Measurements from ENCODE around the gene TEX264. TPM values are rescaled to one million over a fixed set of nuclear protein-coding genes. Genes with fewer than 3 reads are reported as not detected.

The TEX264 gene
- total RNA-seq, 4 donors from 2014 or later: 48.0 to 73.8 (median 65.4) TPM

GRCh38 chr3:51677358-51677757 lies 6.3 kb downstream of the TEX264 start:
- WGBS: 80% methylated on average over 1 of the region's 3 CpGs
- Histone ChIP-seq H3K4me3 (no peak overlapping the region), H3K27me3 (no peaks in the 10 kb centered on the region), H3K27ac (replicated peaks in 1 of 4) (no peak overlapping the region), H3K36me3 (peaks cover 0 to 76% (median 43%) of the 10 kb centered on the region in 4 donors), H3K4me1 (peaks cover 43 to 83% (median 59%) of the 10 kb centered on the region in 4 donors), H3K9me3 (no peaks in the 10 kb centered on the region)
- TF ChIP-seq, protein P1, sequence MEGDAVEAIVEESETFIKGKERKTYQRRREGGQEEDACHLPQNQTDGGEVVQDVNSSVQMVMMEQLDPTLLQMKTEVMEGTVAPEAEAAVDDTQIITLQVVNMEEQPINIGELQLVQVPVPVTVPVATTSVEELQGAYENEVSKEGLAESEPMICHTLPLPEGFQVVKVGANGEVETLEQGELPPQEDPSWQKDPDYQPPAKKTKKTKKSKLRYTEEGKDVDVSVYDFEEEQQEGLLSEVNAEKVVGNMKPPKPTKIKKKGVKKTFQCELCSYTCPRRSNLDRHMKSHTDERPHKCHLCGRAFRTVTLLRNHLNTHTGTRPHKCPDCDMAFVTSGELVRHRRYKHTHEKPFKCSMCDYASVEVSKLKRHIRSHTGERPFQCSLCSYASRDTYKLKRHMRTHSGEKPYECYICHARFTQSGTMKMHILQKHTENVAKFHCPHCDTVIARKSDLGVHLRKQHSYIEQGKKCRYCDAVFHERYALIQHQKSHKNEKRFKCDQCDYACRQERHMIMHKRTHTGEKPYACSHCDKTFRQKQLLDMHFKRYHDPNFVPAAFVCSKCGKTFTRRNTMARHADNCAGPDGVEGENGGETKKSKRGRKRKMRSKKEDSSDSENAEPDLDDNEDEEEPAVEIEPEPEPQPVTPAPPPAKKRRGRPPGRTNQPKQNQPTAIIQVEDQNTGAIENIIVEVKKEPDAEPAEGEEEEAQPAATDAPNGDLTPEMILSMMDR (IDR thresholded peaks at IDR 0.05): no peak
- TF ChIP-seq POLR2AphosphoS5 (IDR thresholded peaks at IDR 0.05) (no peak), POLR2A (IDR thresholded peaks at IDR 0.05; ENCODE audit: low read depth) (no peak), EP300 (IDR thresholded peaks at IDR 0.05) (no peak)
- no peak for DNase-seq (ENCODE audit: extremely low spot score)
- intact Hi-C loops (cut with DNase I): loop anchor here (10.0 kb wide), 1 partner anchor 293 kb away; the partner anchor contains the start of gene MANF

GRCh38 chr3:51678186-51678585 lies 7.1 kb downstream of the TEX264 start:
- Histone ChIP-seq H3K9me3 (no peaks in the 10 kb centered on the region), H3K36me3 (peaks cover 0 to 85% (median 43%) of the 10 kb centered on the region in 4 donors), H3K27me3 (no peaks in the 10 kb centered on the region), H3K4me1 (peaks cover 41 to 83% (median 59%) of the 10 kb centered on the region in 4 donors), H3K4me3 (no peak overlapping the region), H3K27ac (replicated peaks in 1 of 4) (no peak overlapping the region)
- DNase-seq (ENCODE audit: extremely low spot score): no peak
- intact Hi-C loops (cut with DNase I): loop anchor here (10.0 kb wide), 1 partner anchor 293 kb away; the partner anchor contains the start of gene MANF
- WGBS: no CpG with 5 or more reads among the region's 1 CpG
- no peak for TF ChIP-seq POLR2AphosphoS5 (IDR thresholded peaks at IDR 0.05)
- no peak for TF ChIP-seq POLR2A (IDR thresholded peaks at IDR 0.05; ENCODE audit: low read depth)
- TF ChIP-seq, protein P1 (IDR thresholded peaks at IDR 0.05): no peak
- TF ChIP-seq EP300 (IDR thresholded peaks at IDR 0.05): no peak

DNA sequence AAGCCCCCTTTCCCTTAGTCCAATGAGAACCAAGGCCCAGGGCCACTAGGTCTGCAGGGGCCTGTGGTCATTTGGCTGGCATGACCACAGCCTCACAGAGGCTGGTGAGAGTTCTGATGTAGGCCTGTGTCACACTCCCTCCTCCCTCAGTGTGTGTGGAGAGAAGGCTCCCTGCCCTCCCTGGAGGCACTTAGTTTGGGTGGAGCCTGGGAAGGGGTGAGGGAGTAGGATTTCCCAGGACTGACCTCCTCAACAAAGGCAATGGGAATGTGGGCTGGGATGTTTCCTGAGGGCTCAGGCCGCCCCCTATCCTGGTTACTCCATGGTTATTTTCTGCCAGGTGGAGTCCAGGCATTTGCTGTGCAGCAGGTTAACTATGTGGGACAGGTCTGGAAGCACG lies 7.6 kb downstream of the TEX264 start:
- Histone ChIP-seq H3K9me3 (no peaks in the 10 kb centered on the region), H3K27me3 (no peaks in the 10 kb centered on the region), H3K27ac (replicated peaks in 1 of 4) (no peak overlapping the region), H3K4me3 (no peak overlapping the region), H3K36me3 (peaks cover 0 to 88% (median 43%) of the 10 kb centered on the region in 4 donors), H3K4me1 (peaks cover 36 to 82% (median 59%) of the 10 kb centered on the region in 4 donors)
- intact Hi-C loops (cut with DNase I): loop anchor here (10.0 kb wide), 1 partner anchor 294 kb away; the partner anchor contains the start of gene MANF
- no peak for DNase-seq (ENCODE audit: extremely low spot score)
- TF ChIP-seq, protein P1 (IDR thresholded peaks at IDR 0.05): no peak
- TF ChIP-seq EP300 (IDR thresholded peaks at IDR 0.05): no peak
- TF ChIP-seq POLR2AphosphoS5 (IDR thresholded peaks at IDR 0.05): no peak
- TF ChIP-seq POLR2A (IDR thresholded peaks at IDR 0.05; ENCODE audit: low read depth): no peak
- WGBS: 82% methylated on average over 2 of the region's 2 CpGs

- no peak overlapping the region for H3K4me3 ChIP-seq
- peaks cover 33 to 75% (median 60%) of the 10 kb centered on the region in 4 donors for H3K4me1 ChIP-seq
- no peaks in the 10 kb centered on the region for H3K27me3 ChIP-seq
- H3K9me3 ChIP-seq: no peaks in the 10 kb centered on the region
- intact Hi-C loops (cut with DNase I): loop anchor here (10.0 kb wide), 1 partner anchor 295 kb away; the partner anchor contains the start of gene MANF
- TF ChIP-seq POLR2AphosphoS5 (IDR thresholded peaks at IDR 0.05): no peak
- TF ChIP-seq EP300 (IDR thresholded peaks at IDR 0.05): no peak
- TF ChIP-seq POLR2A (IDR thresholded peaks at IDR 0.05; ENCODE audit: low read depth): no peak
- TF ChIP-seq, protein P1 (IDR thresholded peaks at IDR 0.05): no peak
- H3K36me3 ChIP-seq: peaks cover 0 to 92% (median 47%) of the 10 kb centered on the region in 4 donors
- no peak overlapping the region for H3K27ac ChIP-seq (replicated peaks in 1 of 4)
- WGBS: 60% methylated on average over 2 of the region's 4 CpGs
- DNase-seq (ENCODE audit: extremely low spot score): no peak
Measured at GRCh38 chr3:51679318-51679717, 8.3 kb downstream of the TEX264 start.
